ENCODE measurements around the gene ICOSLG.

Gene ICOSLG

DNA sequence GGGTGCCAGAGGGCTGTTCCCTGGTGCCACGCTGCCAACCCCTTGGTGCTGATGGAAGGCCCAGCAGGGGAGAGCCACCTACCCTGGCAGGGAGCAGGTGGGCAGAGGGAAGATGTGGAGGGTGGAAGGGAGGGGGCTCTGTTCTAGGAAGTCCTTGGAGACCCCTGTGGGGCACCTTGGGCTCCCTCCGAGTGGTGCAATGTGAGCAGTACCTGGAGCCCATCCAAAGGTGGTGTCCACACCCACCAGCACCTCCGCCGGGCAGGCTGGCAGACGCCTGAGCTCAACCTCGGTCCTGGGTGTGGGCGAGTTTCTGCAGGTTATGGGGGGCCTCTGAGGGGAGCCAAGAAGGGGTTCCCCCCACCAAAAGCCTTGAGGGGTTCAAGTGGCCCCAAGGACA lies 32.3 kb upstream of the ICOSLG start:
- CTCF ChIA-PET = no interaction called here
- Mint-ChIP-seq H3K27me3 (peaks cover 42% of the 10 kb centered on the region), H3K4me1 (no peaks in the 10 kb centered on the region), H3K36me3 (no peaks in the 10 kb centered on the region), H3K4me3 (no peak overlapping the region), H3K27ac (no peak overlapping the region), H3K9me3 (no peaks in the 10 kb centered on the region)
- DNase-seq = no peak

DNA sequence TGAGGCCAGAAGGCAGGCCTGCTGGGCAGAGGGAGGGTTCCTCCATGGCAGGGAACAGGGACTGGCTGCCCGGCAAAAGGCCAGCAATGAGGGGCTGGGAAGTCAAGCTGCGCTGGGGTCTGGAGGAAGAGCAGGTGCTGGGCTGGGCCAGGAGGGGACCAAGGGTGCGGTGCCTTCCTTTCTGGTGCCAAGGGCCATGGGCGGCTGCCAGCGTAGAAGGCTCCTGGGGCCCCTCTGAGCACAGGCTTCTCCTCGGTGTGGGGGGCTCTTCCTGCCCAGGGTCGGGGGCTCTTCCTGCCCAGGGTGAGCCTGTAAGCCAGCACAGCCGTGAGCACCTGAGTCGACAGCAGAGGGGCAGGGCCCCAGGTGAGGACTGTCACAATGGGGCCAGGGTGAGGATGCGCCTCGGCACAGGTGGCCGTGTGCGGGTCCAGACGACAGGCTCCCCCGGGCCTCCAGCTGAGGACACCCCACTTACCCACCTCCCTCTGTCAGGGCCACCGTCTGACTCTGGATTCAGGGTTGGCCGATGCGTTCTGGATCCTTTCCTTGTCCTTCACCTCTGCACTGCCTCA lies 31.6 kb upstream of the ICOSLG start:
- H3K36me3 Mint-ChIP-seq = no peaks in the 10 kb centered on the region
- no peak for DNase-seq
- CTCF ChIA-PET = interaction anchor here (0.6 kb wide), 1 partner anchor 521 kb away, joined by 3 read pairs; no protein-coding TSS in a partner anchor
- no peak overlapping the region for H3K27ac Mint-ChIP-seq
- H3K4me3 Mint-ChIP-seq = no peak overlapping the region
- H3K9me3 Mint-ChIP-seq = no peaks in the 10 kb centered on the region
- no peaks in the 10 kb centered on the region for H3K4me1 Mint-ChIP-seq
- peaks cover 37% of the 10 kb centered on the region for H3K27me3 Mint-ChIP-seq

DNA sequence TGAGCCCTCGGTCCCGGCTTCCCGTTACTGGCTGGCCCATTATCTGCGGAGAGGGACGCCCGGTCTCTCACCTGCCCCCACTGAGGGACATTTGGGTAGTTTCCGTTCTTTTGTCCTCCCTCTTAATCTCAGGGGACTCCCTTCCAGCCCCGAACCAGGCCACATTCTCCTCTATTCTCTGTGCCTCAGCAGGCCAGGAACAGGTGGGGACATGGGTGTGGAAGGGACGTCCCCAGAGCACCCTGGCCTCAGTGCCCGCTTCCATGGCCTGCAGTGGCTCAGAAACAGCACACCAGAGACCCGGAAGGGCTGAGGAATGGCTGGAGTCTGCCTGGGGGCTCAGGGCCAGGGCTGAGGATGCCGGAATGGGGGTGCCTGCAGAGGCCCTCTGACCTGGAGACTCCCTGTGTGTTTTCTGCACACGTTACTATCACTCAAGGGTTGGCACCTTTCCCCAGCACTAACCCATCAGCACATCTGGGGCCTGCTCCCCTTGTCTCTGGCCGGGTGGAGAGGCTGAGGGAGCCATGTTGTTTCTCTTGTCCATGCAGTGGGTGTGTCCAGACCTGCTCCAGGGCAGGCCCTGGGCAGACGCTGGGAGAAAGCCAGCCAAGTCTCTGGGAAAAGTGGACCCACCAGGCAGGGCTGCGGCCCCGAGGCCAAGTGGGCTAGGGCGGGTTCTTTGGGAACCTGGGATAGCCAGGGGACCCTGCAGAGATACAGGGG lies 31.0 kb upstream of the ICOSLG start:
- CTCF ChIA-PET = no interaction called here
- H3K4me3 Mint-ChIP-seq = no peak overlapping the region
- no peaks in the 10 kb centered on the region for H3K36me3 Mint-ChIP-seq
- peaks cover 32% of the 10 kb centered on the region for H3K27me3 Mint-ChIP-seq
- H3K9me3 Mint-ChIP-seq = no peaks in the 10 kb centered on the region
- H3K4me1 Mint-ChIP-seq = no peaks in the 10 kb centered on the region
- no peak for DNase-seq
- no peak overlapping the region for H3K27ac Mint-ChIP-seq

DNA sequence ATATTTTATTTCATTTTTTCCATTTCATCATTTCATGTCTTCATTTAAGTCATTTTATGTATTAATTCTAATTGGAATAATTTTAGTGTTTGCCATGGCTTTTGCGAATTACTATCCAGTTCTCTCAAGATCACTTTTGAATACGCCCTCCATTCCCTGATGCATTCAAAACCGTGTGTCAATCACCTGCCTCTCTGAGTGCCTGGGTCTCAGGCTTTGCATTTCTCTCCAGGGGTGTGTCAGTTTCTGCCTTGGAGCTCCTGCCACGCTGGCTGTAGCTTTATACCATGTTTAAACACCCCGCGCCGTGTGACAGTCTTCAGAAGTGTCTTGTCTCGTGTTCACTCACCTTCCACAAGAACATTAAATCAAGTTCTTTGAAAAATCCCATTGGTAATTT lies 28.3 kb upstream of the ICOSLG start:
- H3K9me3 Mint-ChIP-seq = no peaks in the 10 kb centered on the region
- H3K4me1 Mint-ChIP-seq = no peaks in the 10 kb centered on the region
- no peak overlapping the region for H3K27ac Mint-ChIP-seq
- DNase-seq = no peak
- H3K27me3 Mint-ChIP-seq = peaks cover 9% of the 10 kb centered on the region
- no peak overlapping the region for H3K4me3 Mint-ChIP-seq
- H3K36me3 Mint-ChIP-seq = no peaks in the 10 kb centered on the region
- CTCF ChIA-PET = interaction anchor here (1.5 to 2.4 kb wide), 2 partner anchors 28 kb away, joined by 5 to 14 read pairs; no protein-coding TSS in a partner anchor

DNA sequence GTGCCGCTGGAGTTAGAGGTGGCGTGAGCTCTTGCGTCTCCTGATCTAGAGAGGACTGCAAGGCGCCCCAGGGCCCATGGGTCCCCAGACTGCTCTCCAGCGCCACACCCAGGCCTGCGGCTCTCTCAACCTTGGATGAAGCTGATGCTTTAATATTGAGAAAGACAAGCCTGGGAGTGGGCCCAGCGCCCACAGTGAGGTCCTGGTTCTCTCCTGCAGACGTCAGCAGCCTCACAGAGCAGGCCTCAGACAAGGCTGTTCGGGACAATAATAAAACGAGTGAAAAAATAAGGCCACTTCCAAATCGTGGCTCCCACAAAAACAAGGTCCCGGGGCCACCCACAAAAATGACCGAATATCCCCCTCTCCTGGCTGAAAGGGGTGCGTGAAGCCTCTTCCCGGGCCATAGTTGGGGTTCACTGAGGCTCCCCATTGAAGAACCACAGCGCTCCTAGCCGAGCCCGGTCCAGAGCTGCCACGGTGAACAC lies 27.0 kb upstream of the ICOSLG start:
- CTCF ChIA-PET = interaction anchor here (0.6 to 2.4 kb wide), 2 partner anchors 30 to 86 kb away, joined by 3 to 14 read pairs; partner anchors contain the start of gene TRPM2
- Mint-ChIP-seq H3K27me3 (peaks cover 7% of the 10 kb centered on the region), H3K36me3 (no peaks in the 10 kb centered on the region), H3K9me3 (no peaks in the 10 kb centered on the region), H3K27ac (no peak overlapping the region), H3K4me3 (no peak overlapping the region), H3K4me1 (no peaks in the 10 kb centered on the region)
- peak; percentile 50 for DNase-seq

DNA sequence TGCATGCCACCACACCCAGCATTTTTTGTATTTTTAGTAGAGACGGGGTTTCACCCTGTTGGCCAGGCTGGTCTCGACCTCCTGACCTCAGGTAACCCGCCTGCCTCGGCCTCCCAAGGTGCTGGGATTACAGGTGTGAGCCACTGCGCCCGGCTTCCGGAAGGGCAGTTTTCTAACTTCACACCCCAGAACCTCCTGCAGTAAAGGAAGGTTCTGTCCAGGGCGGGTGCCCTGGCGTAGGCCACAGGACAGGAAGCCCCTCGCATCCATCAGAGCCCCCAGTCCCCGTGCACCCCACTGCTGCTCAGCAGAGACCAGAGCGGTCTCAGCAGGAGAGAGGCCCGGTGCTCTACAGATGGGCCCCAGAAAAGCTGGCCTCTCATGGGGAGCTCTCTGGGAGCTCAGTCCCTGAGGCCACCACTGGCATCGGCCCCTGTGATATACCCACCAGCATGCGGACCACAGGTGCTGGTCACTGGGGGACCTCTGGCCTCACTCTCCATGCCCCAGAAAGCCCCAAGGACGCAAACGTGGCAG lies 25.1 kb upstream of the ICOSLG start:
- peaks cover 4% of the 10 kb centered on the region for H3K27me3 Mint-ChIP-seq
- CTCF ChIA-PET = no interaction called here
- no peaks in the 10 kb centered on the region for H3K9me3 Mint-ChIP-seq
- no peak for DNase-seq
- no peaks in the 10 kb centered on the region for H3K36me3 Mint-ChIP-seq
- H3K4me1 Mint-ChIP-seq = no peaks in the 10 kb centered on the region
- no peak overlapping the region for H3K4me3 Mint-ChIP-seq
- no peak overlapping the region for H3K27ac Mint-ChIP-seq

DNA sequence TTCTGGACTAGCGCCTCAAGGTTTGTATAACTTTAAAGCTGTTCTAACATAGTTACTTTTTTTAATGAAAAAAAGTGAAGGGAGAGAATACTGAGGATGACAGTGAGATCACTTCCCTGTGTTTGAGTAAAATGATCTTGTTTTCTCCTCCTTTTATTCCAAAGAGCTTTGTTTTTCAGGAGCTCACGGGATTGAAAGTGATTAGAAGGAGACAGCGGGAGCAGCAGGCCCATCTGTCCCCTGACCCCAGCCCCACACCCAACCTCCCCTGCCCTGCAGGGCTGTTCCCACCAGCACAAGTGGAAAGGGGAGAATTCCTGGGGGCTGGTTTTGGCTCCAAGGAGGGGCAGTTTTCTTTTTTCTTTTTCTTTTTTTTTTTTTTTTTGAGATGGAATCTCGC lies 23.0 kb upstream of the ICOSLG start:
- no peaks in the 10 kb centered on the region for H3K4me1 Mint-ChIP-seq
- no peaks in the 10 kb centered on the region for H3K9me3 Mint-ChIP-seq
- DNase-seq = no peak
- H3K4me3 Mint-ChIP-seq = no peak overlapping the region
- no peak overlapping the region for H3K27ac Mint-ChIP-seq
- CTCF ChIA-PET = no interaction called here
- H3K36me3 Mint-ChIP-seq = no peaks in the 10 kb centered on the region
- H3K27me3 Mint-ChIP-seq = peaks cover 21% of the 10 kb centered on the region

DNA sequence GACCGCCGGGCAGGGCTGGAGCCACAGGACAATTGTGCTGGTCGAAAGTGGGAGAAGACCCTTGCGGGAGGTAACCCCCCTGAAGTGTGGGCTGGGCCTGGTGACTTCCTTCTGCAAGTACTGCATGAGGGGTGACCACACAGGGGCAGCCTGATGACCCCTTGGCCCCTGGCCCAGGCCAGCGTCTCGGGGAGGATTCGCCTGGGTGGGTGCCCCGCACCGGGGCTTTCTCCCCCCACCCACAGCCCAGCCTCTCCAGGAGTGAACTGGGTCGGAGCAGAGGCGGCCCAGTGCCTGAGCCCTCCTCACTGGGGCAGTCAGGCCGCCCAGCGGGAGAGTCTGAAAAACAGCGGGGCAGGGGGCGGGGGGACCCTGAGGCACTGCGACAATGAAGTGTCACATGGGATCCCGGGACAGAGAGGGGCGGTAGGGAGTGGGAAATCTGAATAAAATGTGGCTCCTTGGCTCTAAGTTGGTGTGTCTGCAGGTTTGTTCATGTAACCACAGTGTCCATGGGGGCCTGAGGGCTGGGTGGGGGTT lies 22.5 kb upstream of the ICOSLG start:
- Mint-ChIP-seq H3K36me3 (no peaks in the 10 kb centered on the region), H3K27ac (no peak overlapping the region), H3K4me1 (no peaks in the 10 kb centered on the region), H3K9me3 (no peaks in the 10 kb centered on the region), H3K27me3 (peaks cover 26% of the 10 kb centered on the region), H3K4me3 (no peak overlapping the region)
- no peak for DNase-seq
- CTCF ChIA-PET = no interaction called here

DNA sequence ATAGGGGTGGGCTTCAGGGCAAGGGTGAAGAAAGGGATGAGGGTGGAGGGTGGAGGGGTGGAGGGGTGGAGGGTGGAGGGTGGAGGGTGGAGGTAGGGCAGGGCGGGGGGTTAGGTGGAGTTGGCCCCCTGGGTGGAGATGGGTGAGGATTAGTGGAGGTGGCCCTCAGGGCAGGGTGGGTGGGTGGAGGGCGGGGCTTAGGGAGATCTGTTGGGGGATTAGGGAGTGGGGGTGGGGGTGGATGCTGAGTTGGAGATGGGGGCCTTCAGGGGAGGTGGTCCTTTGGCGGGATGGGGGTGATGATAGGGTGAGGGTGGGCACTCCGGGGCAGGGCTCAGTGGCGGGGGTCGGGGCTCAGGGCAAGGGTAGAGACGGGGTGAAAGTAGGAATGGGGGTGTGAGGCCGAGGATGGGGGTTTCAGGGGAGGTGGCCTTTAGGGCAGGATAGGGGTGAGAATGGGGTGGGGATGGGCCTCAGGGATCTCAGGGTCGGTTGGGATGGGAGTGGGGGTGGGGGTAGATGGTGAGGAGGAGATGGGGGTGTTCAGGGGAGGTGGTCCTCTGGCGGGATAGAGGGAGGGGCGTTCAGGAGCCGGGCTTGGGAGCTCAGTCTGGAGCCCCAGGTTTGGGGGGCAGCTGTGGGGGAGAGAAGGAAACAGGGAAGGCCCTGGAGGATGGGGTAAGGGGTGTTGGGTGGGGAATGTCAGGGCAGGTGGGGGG lies 21.8 kb upstream of the ICOSLG start:
- H3K4me1 Mint-ChIP-seq = no peaks in the 10 kb centered on the region
- CTCF ChIA-PET = no interaction called here

DNA sequence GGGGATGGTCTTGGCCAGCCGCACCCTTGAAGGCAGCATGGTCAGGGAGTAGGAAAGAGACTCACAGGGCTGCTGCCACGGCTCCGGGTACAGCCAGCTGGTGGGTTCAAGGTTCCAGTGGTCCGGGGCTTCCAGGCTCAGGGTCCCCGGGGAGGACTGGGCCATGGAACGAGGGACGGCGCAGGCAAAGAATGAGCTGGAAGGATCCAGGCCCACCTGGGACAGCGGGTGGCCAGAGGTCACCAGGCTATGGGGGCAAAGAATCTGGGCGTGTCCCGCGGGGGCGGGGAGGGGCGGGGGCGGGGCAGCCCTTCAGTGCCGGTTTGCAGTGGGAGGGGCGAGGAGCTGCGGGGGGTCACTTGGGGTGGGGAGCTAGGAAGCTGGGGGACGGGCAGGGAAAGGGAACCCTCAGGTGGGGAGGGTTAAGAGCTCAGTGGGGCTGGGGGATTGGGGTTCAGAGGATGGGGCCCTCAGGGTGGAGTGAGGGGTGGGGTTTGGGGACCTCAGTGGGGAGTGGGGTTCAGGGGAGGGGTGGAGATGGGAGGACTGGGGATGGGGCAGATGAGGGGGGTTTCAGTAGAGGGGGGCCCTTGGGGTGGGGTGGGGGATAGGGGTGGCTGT lies 21.0 kb upstream of the ICOSLG start, which contains the start of gene DNMT3L:
DNMT3L (minus strand) TSS at position 223 of the 621 bp plus-strand sequence. CDS start 638 bp downstream, outside the sequence.
- H3K9me3 Mint-ChIP-seq = no peaks in the 10 kb centered on the region
- no peak within 1 kb of the TSS for H3K4me3 Mint-ChIP-seq
- H3K27me3 Mint-ChIP-seq = peaks cover 32% of the 10 kb centered on the region
- DNase-seq = peak; percentile 11
- H3K4me1 Mint-ChIP-seq = no peaks in the 10 kb centered on the region
- CTCF ChIA-PET = no interaction called here
- no peak within 1 kb of the TSS for H3K27ac Mint-ChIP-seq
- H3K36me3 Mint-ChIP-seq = no peaks in the 10 kb centered on the region

More for the DNA sequence above, 21.8 kb upstream of the ICOSLG start:
- peak; percentile 10 for DNase-seq
- Mint-ChIP-seq H3K27me3 (peaks cover 30% of the 10 kb centered on the region), H3K36me3 (no peaks in the 10 kb centered on the region), H3K9me3 (no peaks in the 10 kb centered on the region), H3K27ac (no peak overlapping the region), H3K4me3 (no peak overlapping the region)

DNA sequence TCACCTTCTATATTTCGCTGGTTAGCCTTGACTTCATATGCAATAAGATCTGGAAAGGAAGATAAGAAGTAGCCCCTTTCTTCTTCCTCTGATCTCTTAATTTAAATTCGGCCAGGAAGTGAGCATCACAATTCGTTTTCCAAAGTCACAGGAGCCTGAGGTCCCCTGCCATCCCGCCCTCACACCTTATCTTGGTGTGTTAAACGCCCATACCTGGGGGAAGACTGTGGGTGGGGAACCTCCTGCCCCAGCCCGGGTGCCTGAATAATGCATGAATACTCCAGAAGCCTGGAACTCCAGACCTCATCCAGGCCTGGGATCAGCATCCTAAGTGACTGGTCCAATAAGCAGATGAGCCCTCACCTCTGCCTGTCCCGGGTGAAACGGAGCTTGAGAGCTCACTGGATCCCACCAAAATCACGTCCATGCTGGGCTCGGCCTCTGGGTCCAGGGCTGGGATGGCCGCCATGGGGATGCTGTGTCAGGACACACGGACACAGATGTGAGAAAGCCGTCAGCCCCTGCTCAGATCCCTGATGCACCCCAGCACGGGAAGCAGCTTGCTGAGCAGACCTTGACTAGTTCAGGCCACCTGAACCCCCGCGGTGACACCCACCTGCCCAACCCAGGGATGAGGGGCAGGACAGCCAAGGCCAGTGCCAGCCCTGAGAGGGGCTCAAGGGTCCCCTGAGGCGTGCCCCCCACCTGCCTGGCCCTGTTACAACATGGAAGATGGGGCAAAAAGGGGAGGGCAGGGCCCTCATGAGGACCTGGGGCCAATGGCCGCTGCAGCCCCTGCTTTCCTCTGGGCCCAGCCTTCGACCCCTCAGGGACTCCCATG lies 20.3 kb upstream of the ICOSLG start:
- CTCF ChIA-PET = interaction anchor here (0.6 kb wide), 1 partner anchor 196 kb away, joined by 3 read pairs; no protein-coding TSS in a partner anchor
- Mint-ChIP-seq H3K27ac (no peak overlapping the region), H3K36me3 (no peaks in the 10 kb centered on the region), H3K4me1 (no peaks in the 10 kb centered on the region), H3K9me3 (no peaks in the 10 kb centered on the region), H3K4me3 (no peak overlapping the region), H3K27me3 (peaks cover 37% of the 10 kb centered on the region)
- DNase-seq = peak; percentile 17

DNA sequence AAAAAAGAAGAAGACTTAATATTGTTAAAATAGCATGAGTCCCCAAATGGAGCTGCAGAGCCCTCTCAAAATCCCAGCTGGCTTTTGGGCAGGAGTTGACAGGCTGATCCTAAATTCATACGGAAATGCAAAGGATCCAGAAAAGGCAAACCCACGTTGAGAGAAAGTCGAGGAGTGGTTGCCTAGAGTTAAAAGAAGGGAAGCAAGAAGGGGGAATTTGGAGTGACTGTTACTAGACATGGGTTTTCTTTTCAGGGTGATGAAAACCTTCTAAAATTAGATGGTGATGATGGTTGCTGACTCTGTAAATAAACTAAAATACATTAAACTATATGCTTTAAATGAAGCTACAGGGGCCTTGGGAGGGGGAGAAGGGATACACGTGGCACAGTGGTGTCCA lies 19.3 kb upstream of the ICOSLG start:
- Mint-ChIP-seq H3K27ac (no peak overlapping the region), H3K9me3 (no peaks in the 10 kb centered on the region), H3K36me3 (no peaks in the 10 kb centered on the region), H3K27me3 (peaks cover 46% of the 10 kb centered on the region), H3K4me3 (no peak overlapping the region), H3K4me1 (no peaks in the 10 kb centered on the region)
- DNase-seq = peak; percentile 13
- CTCF ChIA-PET = interaction anchor here (0.8 kb wide), 1 partner anchor 38 kb away, joined by 3 read pairs; no protein-coding TSS in a partner anchor

DNA sequence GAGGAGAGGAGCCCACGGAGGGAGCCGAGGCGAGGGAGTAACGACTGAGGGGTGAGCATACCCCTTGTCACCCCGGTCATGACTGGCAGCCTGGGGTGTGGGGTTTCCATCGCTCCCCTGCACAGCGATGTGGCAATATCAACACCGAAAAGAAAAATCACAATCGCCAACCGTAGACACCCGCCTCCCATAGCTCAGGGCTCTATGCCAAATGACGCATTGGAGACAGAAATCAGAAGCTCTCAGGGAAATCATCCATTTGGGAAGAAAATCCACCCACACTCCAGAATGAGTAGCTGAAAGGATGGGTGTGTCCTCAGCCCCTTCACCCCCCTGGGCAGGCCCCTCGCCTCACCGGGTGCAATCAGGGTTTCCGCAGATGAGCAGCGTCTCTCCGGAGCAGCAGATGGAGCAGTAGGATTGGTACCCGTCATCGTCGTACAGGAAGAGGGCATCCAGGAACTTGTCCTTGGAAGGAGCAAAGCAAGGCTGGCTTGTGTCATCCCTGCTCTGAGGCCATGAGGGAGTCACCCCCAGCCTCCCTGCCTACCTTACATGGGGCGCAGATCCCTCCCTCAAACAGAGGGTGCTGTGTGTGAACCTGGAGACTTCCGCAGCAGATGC lies 18.5 kb upstream of the ICOSLG start:
- CTCF ChIA-PET = interaction anchor here (0.8 kb wide), 1 partner anchor 39 kb away, joined by 3 read pairs; no protein-coding TSS in a partner anchor
- H3K4me1 Mint-ChIP-seq = no peaks in the 10 kb centered on the region

More for the DNA sequence above, 18.5 kb upstream of the ICOSLG start:
- DNase-seq = peak; percentile 7
- Mint-ChIP-seq H3K9me3 (no peaks in the 10 kb centered on the region), H3K4me3 (no peak overlapping the region), H3K27ac (no peak overlapping the region), H3K36me3 (no peaks in the 10 kb centered on the region), H3K27me3 (peaks cover 55% of the 10 kb centered on the region)

Measured in activated naive CD4-positive, alpha-beta T cell treated with anti-CD3 and anti-CD28 coated beads, Interleukin-2, amount 10 ng/mL, durations not matched to agents 7 days and 5 days (primary cell).